Endodermal cell (in vitro differentiated cells): ENCODE results near the gene MXD4. TPM values are rescaled to one million over a fixed set of nuclear protein-coding genes. Genes with fewer than 3 reads are reported as not detected.
A peak's percentile ranks its signal among the peaks of the same experiment; 100 is the strongest.

ENCODE experiments used
- DNase-seq: peaks from one replicate; pipeline ENCODE4 v3.0.0-alpha.2; 2017
- H3K27ac ChIP-seq: 2 replicates; pipeline ENCODE4 v1.5.1; 2013; ENCODE audit warnings: mild to moderate bottlenecking, low read depth, low read length, moderate library complexity
- H3K27me3 ChIP-seq: 2 replicates; pipeline ENCODE4 v1.6.1; 2013; ENCODE audit warnings: mild to moderate bottlenecking, low read length, moderate library complexity; ENCODE audit not compliant: insufficient read depth, control insufficient read depth, poor library complexity, severe bottlenecking
- H3K36me3 ChIP-seq: 2 replicates; pipeline ENCODE4 v1.7.0; 2013; ENCODE audit warnings: mild to moderate bottlenecking, low read length, moderate library complexity; ENCODE audit not compliant: control insufficient read depth, insufficient read depth
- H3K4me1 ChIP-seq: one replicate; pipeline ENCODE4 v1.7.0; 2013; ENCODE audit warnings: low read length; ENCODE audit not compliant: control insufficient read depth, insufficient read depth
- H3K4me3 ChIP-seq: 2 replicates; pipeline ENCODE4 v1.5.1; 2013; ENCODE audit warnings: mild to moderate bottlenecking, low read length, moderate library complexity
- H3K9ac ChIP-seq: 2 replicates; pipeline ENCODE4 v1.6.1; 2013; ENCODE audit warnings: mild to moderate bottlenecking, low read length, moderate library complexity; ENCODE audit not compliant: poor library complexity, severe bottlenecking; ENCODE audit errors: extremely low read depth
- H3K9me3 ChIP-seq: 2 replicates; pipeline ENCODE4 v1.6.1; 2013; ENCODE audit warnings: mild to moderate bottlenecking, low read length, moderate library complexity; ENCODE audit not compliant: control insufficient read depth
- H3K27ac Mint-ChIP-seq: 2 replicates; pipeline ENCODE4 v1.8.0; 2020; ENCODE audit warnings: mixed read lengths
- H3K27me3 Mint-ChIP-seq: 2 replicates; pipeline ENCODE4 v1.8.0; 2021; ENCODE audit warnings: mild to moderate bottlenecking, mixed read lengths; ENCODE audit not compliant: insufficient read depth
- H3K36me3 Mint-ChIP-seq: 2 replicates; pipeline ENCODE4 v1.8.0; 2020; ENCODE audit warnings: low read depth, mixed read lengths
- H3K4me1 Mint-ChIP-seq: 2 replicates; pipeline ENCODE4 v1.8.0; 2020; ENCODE audit warnings: mixed read lengths
- H3K4me3 Mint-ChIP-seq: 2 replicates; pipeline ENCODE4 v1.8.0; 2020; ENCODE audit warnings: mild to moderate bottlenecking, moderate library complexity, mixed read lengths
- H3K9me3 Mint-ChIP-seq: 2 replicates; pipeline ENCODE4 v1.8.0; 2020; ENCODE audit warnings: mild to moderate bottlenecking, mixed read lengths
- WGBS, 2 experiments: methylation state at CpG; one replicate each; pipeline versions ENCODE4 v1.1.5 to v1.1.7; 2013; ENCODE audit warnings: missing lambda C conversion rate in 2 of 2, mixed read lengths in 1 of 2; ENCODE audit not compliant: insufficient coverage in 1 of 2, insufficient read length in 1 of 2; 5-methylcytosine and 5-hydroxymethylcytosine counted together
- total RNA-seq, 2 donors: library from RNA; stranded (reverse); fragmentation: NEBNext Ultra II Directional in 1 of 2; extraction: Animal tissue kit (Norgen Biotek cat#: 25700) in 1 of 2; gene quantifications; 2 replicates in 1 of 2; 3 replicates in 1 of 2; pipeline ENCODE4 v1.2.1, GENCODE V29; 2021
- TF ChIP-seq, protein P1 (sequence below): fragments of 200-600 bp; sonication (generic); conservative IDR thresholded peaks from 2 replicates; pipeline ENCODE4 v1.5.0; 2021; ENCODE audit warnings: antibody characterized with exemption, mild to moderate bottlenecking

The MXD4 gene
- total RNA-seq, 2 donors from 2014 or later: 46.0 to 78.8 TPM

DNA sequence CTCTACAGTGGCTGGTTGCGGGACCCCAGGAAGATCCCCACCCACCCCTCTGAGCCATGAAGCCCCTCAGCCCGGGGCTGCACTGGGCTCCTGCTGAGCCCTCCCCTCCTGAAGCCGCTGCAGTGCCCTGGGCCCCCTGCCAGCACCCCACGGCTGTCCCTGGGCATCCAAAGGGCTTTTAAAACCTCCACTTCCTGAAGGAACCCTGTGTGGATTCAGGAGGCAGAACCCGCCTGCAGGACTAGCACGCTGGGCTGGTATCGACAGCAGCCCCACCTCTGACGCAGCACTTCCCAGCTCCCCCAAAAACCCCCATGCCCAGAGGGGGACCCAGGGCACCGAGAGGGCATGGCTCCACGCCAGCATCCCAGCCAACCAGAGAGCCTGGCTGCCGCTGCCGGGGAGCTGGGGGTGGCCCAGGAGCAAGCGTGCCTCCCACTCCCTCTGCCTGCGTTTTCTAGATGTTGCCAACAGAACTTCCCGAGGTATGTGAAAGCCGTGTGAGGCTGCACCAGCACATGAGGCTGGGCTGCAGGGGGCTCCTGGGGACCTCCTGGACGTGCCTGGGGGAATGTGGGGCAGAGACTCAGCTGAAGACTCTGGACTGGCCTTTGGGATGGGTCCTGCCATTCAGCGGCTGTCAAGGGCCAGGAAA, 6.3 kb downstream of the MXD4 start:
- Histone ChIP-seq H3K27ac (no peak overlapping the region), H3K4me3 (no peak overlapping the region), H3K36me3 (peaks cover 31% of the 10 kb centered on the region), H3K27me3 (no peaks in the 10 kb centered on the region), H3K9ac (no peak overlapping the region), H3K9me3 (no peaks in the 10 kb centered on the region), H3K4me1 (peaks cover 8% of the 10 kb centered on the region)
- no peaks in the 10 kb centered on the region for H3K4me1 Mint-ChIP-seq
- H3K9me3 Mint-ChIP-seq: no peaks in the 10 kb centered on the region
- no peak overlapping the region for H3K27ac Mint-ChIP-seq
- no peak overlapping the region for H3K4me3 Mint-ChIP-seq
- TF ChIP-seq, protein P1, sequence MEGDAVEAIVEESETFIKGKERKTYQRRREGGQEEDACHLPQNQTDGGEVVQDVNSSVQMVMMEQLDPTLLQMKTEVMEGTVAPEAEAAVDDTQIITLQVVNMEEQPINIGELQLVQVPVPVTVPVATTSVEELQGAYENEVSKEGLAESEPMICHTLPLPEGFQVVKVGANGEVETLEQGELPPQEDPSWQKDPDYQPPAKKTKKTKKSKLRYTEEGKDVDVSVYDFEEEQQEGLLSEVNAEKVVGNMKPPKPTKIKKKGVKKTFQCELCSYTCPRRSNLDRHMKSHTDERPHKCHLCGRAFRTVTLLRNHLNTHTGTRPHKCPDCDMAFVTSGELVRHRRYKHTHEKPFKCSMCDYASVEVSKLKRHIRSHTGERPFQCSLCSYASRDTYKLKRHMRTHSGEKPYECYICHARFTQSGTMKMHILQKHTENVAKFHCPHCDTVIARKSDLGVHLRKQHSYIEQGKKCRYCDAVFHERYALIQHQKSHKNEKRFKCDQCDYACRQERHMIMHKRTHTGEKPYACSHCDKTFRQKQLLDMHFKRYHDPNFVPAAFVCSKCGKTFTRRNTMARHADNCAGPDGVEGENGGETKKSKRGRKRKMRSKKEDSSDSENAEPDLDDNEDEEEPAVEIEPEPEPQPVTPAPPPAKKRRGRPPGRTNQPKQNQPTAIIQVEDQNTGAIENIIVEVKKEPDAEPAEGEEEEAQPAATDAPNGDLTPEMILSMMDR: no peak
- 91 to 92% methylated on average over 12 to 18 of the region's 18 CpGs for WGBS, 2 experiments
- peak; percentile 51 for DNase-seq
- H3K27me3 Mint-ChIP-seq: no peaks in the 10 kb centered on the region
- peaks cover 23% of the 10 kb centered on the region for H3K36me3 Mint-ChIP-seq

- TF ChIP-seq, protein P1: no peak
- Mint-ChIP-seq H3K9me3 (no peaks in the 10 kb centered on the region), H3K4me3 (no peak overlapping the region), H3K27me3 (no peaks in the 10 kb centered on the region), H3K27ac (no peak overlapping the region), H3K4me1 (no peaks in the 10 kb centered on the region), H3K36me3 (peaks cover 23% of the 10 kb centered on the region)
- 94 to 98% methylated on average over 16 to 32 of the region's 32 CpGs for WGBS, 2 experiments
- Histone ChIP-seq H3K36me3 (peaks cover 29% of the 10 kb centered on the region), H3K4me1 (peaks cover under 1% of the 10 kb centered on the region), H3K27ac (no peak overlapping the region), H3K4me3 (no peak overlapping the region), H3K9ac (no peak overlapping the region), H3K27me3 (no peaks in the 10 kb centered on the region), H3K9me3 (no peaks in the 10 kb centered on the region)
- DNase-seq: peak; percentile 41
Measured at GRCh38 chr4:2254665-2255500, 7.0 kb downstream of the MXD4 start.

- Mint-ChIP-seq H3K27me3 (no peaks in the 10 kb centered on the region), H3K27ac (peak overlapping the region; percentile 79), H3K4me3 (no peak overlapping the region), H3K36me3 (peaks cover 27% of the 10 kb centered on the region), H3K4me1 (no peaks in the 10 kb centered on the region), H3K9me3 (no peaks in the 10 kb centered on the region)
- TF ChIP-seq, protein P1: no peak
- no peak overlapping the region for H3K4me3 ChIP-seq
- H3K9ac ChIP-seq: no peak overlapping the region
- DNase-seq: no peak
- H3K27me3 ChIP-seq: no peaks in the 10 kb centered on the region
- H3K4me1 ChIP-seq: no peaks in the 10 kb centered on the region
- no peak overlapping the region for H3K27ac ChIP-seq
- WGBS, 2 experiments: 92 to 96% methylated on average over 24 to 32 of the region's 32 CpGs
- no peaks in the 10 kb centered on the region for H3K9me3 ChIP-seq
- H3K36me3 ChIP-seq: peaks cover 38% of the 10 kb centered on the region
Measured at GRCh38 chr4:2253160-2254084, 8.5 kb downstream of the MXD4 start.
